AG10803 (cell line): ENCODE data around the gene RORC.
A peak's percentile ranks its signal among the peaks of the same experiment; 100 is the strongest.

ENCODE experiments used
- DNase-seq: peaks from one replicate; pipeline ENCODE4 v3.0.0; 2010; ENCODE audit warnings: low read depth
- H3K4me3 ChIP-seq: 2 replicates; pipeline ENCODE4 v1.5.1; 2011; ENCODE audit warnings: mild to moderate bottlenecking, low read length, control low read depth
- TF ChIP-seq, protein P1 (sequence below): conservative IDR thresholded peaks from 2 replicates; pipeline ENCODE4 v1.5.1; 2011; ENCODE audit warnings: mild to moderate bottlenecking, low read length, control low read depth, inconsistent platforms

Gene RORC

DNA sequence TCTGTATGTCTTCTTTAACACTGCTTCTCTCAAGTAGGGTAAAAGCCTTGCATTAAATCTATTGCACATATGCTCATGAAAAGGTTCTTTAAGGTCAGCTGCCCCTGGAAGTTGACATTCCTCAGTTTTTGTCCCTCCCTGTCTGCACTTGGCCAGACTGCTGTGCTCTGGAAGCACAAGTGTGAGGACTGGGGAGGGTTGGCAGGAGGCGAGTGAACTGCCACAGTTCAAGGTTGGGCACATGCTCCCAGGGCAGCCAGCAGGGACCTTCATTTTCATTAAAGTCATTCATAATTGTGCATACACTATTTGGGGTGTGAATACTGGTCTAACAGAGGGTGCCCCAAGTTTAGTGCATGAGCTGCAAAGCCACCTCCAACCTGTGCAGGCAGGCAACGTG, 32.8 kb upstream of the RORC start:
- no peak for DNase-seq
- H3K4me3 ChIP-seq: no peak overlapping the region
- TF ChIP-seq, protein P1, sequence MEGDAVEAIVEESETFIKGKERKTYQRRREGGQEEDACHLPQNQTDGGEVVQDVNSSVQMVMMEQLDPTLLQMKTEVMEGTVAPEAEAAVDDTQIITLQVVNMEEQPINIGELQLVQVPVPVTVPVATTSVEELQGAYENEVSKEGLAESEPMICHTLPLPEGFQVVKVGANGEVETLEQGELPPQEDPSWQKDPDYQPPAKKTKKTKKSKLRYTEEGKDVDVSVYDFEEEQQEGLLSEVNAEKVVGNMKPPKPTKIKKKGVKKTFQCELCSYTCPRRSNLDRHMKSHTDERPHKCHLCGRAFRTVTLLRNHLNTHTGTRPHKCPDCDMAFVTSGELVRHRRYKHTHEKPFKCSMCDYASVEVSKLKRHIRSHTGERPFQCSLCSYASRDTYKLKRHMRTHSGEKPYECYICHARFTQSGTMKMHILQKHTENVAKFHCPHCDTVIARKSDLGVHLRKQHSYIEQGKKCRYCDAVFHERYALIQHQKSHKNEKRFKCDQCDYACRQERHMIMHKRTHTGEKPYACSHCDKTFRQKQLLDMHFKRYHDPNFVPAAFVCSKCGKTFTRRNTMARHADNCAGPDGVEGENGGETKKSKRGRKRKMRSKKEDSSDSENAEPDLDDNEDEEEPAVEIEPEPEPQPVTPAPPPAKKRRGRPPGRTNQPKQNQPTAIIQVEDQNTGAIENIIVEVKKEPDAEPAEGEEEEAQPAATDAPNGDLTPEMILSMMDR: no peak

DNA sequence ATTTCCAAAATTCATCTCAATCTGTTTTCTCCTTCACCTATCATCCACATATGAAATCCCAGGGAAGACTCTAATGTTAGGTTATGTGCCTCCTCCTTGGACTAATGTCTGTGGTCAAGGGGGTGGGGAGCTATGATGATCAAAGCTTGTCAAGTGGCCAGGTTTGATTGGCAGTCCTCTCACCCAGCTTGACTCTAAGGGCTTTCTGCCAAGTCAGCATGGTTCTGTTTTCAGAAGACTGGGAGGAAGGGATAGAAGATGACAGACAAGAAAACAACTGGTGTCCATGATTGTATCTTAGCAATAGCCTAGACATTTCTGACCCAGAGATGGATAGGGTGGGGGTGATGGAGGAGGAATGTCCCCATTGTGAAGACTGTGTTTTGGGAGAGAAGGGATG, 31.0 kb upstream of the RORC start:
- H3K4me3 ChIP-seq: no peak overlapping the region
- TF ChIP-seq, protein P1: no peak
- DNase-seq: no peak

DNA sequence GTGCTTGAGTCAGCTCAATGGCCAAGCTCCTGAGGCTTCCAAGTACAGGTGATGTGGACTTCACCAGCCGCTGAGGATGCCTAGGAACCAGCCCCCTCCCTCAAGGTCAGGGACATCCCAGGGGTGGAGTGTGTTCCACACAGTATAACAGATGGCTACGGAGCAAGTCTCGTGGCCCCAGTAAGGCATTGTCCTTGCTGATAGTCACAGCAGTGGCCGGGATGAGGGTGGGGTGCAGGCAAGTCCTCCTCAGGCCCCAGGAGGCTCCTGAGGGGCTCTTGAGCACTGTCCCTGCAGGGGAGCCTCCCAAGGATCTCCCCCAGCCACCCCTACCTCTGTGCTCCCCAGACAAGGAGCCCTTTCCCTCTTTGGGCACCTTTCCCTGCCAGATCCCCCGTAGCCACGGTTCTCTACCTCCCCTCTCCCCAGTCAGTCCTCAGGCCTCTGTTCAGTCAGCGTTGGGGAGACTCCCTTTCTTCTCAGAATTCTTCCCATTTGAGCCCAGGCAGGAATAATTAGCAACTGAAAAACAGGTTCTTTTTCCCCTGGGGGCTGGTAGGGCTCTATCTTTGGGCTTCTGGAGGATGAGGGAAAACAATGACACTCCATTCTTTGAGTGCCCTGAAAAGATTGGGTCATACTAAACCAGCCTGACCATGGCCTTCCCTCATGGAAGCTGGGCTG, 29.0 kb upstream of the RORC start:
- no peak overlapping the region for H3K4me3 ChIP-seq
- no peak for DNase-seq
- TF ChIP-seq, protein P1: no peak

DNA sequence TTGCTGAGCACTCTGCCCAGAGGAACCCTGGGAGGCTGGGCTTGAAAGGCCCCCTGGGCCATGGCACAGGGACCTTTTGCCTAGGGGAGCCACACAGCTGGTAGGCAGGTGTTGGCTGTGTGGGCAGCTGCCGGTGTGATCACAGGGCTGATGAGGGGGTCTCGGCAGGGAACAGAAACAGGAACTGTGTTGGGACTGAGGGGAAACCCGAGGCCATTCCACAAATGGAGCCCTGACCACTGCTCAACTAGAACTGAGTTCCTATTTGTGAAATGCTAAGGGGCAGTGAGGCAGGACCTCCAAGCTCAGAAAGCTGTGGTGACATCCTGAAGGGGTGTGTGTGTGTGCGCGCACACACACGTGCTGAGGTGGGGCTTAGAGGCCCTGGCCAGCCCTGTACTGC, 28.3 kb upstream of the RORC start:
- H3K4me3 ChIP-seq: no peak overlapping the region
- TF ChIP-seq, protein P1: no peak
- no peak for DNase-seq

DNA sequence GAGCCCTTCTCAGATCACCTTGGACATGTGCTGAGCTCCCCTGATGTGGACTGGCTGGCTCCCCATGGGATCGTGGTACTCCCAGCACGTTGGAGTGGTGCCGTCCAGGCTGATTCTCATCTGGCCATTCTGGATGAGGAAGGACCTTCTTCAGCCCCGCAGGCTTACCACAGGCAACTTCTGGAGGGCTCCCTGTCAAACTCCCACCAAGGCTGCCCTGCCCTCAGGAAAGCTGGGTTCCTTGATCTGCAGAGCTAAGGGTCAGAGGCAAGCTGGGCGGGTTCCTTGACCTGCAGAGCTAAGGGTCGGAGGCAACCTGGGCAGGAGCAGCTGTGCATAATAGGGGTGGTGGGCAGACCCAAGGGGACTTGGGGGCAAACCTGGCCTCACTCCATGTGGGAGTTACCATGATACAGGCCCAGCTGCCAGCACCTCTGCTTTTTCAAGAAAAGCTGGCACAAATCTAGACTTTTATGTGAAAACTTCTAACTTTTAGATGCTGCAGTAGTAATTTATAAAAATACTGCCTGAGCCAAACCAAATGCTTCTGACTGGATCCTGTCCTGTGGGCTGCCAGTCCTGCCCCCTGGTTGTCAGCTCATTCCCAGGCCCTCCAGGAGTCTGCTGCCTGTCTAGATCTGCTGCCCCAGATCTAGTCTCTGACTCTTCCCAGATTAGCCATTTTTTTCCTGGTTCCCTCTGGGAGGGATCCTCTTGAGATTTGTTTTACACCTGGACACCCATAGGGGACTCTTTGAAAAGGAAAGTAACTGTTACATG, 27.5 kb upstream of the RORC start:
- H3K4me3 ChIP-seq: no peak overlapping the region
- no peak for DNase-seq
- TF ChIP-seq, protein P1: no peak

DNA sequence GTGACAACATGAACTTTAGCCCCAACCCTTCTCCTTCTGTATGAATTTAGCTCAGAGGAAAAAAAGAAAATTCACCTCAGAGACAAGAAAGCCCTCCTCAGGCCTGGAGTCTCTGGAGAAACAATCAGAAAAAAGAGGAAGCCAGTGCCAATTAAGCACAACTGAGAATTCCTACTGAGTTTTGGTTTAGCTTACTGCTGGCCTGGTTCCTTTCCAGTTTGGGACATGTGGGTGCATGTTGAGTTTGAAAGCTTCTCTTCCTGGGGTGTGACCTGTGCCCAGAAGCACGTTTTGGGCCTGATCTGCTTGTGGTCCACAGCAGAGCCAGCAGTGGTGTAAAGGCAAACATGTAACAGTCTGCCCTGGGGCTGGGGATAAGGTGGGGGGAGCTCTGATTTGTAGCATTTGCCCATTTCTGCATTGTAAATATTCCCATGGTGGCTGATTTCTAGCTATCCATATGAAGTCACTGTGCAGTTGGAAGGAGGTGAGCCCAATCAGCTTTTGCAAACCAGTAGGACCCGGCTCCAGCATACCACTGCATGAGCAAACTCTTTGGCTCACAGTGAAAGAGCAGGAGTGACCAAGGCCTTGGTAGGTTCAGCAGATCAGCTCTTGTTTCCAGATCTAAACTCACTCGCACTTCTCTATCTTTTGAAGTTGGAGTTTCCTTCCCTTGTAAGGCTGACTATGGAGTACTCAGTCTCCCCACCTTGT, 26.6 kb upstream of the RORC start:
- TF ChIP-seq, protein P1: no peak
- DNase-seq: peak; percentile 27
- no peak overlapping the region for H3K4me3 ChIP-seq
